ENCODE results near the gene CCDC51.

DNA sequence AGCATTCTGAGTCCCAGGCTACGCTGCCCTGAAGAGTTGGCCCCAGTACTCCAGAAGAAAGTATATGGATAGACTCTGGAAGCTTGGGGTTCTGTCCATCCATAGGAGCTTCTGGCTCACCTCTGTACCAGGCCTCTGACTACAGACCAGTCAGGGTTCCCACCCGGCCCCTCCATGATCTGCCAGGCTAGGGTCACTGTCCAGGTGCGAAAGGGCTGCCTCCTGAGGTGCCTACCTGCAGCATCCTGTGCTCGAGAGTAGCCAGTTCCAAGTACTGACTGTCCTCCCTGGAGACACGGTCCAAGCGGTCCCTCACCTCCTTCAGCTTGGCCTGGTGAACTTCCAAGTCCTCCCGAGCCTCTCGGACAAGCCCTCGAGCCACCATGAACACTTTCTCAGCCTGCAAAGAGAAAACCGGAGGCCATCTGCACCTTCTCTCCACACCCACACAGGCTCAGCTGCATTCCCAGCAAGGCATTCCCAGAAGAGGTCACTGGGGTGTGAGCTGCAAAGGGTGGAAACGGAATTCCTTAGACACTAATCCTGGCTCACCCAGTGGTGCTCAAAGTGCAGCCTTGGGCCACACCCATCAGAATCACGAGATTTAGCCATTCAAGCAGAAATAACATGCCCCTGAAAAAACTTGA is 6.3 kb downstream of the CCDC51 start:
- no peak for TF ChIP-seq POLR2A (IDR thresholded peaks at IDR 0.05; ENCODE audit: low read depth, low read length)
- TF ChIP-seq TAF1 (IDR thresholded peaks at IDR 0.05; ENCODE audit: borderline replicate concordance, low read depth, low read length) = no peak
